Bronchial epithelial cell (primary cell): ENCODE data around the gene TMEM266. TPM values are rescaled to one million over a fixed set of nuclear protein-coding genes. Genes with fewer than 3 reads are reported as not detected.

Source experiments
- DNase-seq: peaks from one replicate; pipeline ENCODE4 v3.0.0-alpha.2; 2010; ENCODE audit warnings: low read depth
- FAIRE-seq: peaks from 2 replicates; lab custom pipeline; 2011; peaks lifted over from hg19 to GRCh38; lab: Jason Lieb, UNC
- H3K27me3 ChIP-seq: 2 replicates; pipeline ENCODE4 v1.5.1; 2011; ENCODE audit warnings: low read length; ENCODE audit not compliant: control insufficient read depth, insufficient read depth
- H3K36me3 ChIP-seq: 2 replicates; pipeline ENCODE4 v1.5.1; 2011; ENCODE audit warnings: low read length; ENCODE audit not compliant: control insufficient read depth, insufficient read depth
- H3K4me3 ChIP-seq: 2 replicates; pipeline ENCODE4 v1.5.1; 2011; ENCODE audit warnings: mild to moderate bottlenecking, low read depth, low read length, control low read depth
- total RNA-seq: library from RNA; depleted of rRNA; stranded (reverse); fragments of >200 nt; gene quantifications from 2 replicates; pipeline ENCODE4 v1.2.1, GENCODE V29; 2014
- TF ChIP-seq, protein P1 (sequence below): IDR thresholded peaks from 2 replicates; pipeline ENCODE4 v1.5.1; 2011; ENCODE audit warnings: mild to moderate bottlenecking, moderate library complexity, low read length, control low read depth, inconsistent platforms; ENCODE audit not compliant: insufficient read depth, severe bottlenecking

Gene TMEM266
- total RNA-seq, 1 donor from 2014 or later, result under 0.01 TPM

DNA sequence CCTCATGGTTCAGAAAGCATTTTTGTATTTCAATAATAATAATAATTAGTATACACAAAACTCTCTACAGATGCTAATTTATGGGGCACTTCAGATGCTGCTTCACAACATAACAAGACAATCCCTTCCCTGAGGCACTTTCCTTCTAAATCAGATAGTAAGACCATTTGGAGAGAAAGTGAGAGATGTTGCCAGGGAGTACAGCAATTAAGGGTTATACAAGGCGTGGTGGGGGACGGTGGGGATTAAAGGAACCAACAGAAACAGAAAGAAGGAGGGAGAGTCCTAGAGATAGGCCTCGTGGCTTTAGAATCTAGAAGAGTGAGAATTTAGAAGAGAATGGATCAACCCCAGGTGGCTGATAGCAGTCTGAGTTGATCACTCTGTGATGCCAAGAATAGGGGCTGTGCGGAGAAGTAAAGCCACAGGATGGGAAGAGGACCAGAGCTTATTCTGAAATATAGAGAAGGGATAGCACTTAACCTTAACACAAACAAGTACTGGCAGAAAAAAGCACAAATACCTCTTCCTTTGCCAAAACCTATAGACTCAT, 174.6 kb downstream of the TMEM266 start:
- no peaks in the 10 kb centered on the region for H3K27me3 ChIP-seq
- DNase-seq (no peak), FAIRE-seq (no peak)
- no peak overlapping the region for H3K4me3 ChIP-seq
- TF ChIP-seq, protein P1, sequence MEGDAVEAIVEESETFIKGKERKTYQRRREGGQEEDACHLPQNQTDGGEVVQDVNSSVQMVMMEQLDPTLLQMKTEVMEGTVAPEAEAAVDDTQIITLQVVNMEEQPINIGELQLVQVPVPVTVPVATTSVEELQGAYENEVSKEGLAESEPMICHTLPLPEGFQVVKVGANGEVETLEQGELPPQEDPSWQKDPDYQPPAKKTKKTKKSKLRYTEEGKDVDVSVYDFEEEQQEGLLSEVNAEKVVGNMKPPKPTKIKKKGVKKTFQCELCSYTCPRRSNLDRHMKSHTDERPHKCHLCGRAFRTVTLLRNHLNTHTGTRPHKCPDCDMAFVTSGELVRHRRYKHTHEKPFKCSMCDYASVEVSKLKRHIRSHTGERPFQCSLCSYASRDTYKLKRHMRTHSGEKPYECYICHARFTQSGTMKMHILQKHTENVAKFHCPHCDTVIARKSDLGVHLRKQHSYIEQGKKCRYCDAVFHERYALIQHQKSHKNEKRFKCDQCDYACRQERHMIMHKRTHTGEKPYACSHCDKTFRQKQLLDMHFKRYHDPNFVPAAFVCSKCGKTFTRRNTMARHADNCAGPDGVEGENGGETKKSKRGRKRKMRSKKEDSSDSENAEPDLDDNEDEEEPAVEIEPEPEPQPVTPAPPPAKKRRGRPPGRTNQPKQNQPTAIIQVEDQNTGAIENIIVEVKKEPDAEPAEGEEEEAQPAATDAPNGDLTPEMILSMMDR, result no peak
- H3K36me3 ChIP-seq, result no peaks in the 10 kb centered on the region

DNA sequence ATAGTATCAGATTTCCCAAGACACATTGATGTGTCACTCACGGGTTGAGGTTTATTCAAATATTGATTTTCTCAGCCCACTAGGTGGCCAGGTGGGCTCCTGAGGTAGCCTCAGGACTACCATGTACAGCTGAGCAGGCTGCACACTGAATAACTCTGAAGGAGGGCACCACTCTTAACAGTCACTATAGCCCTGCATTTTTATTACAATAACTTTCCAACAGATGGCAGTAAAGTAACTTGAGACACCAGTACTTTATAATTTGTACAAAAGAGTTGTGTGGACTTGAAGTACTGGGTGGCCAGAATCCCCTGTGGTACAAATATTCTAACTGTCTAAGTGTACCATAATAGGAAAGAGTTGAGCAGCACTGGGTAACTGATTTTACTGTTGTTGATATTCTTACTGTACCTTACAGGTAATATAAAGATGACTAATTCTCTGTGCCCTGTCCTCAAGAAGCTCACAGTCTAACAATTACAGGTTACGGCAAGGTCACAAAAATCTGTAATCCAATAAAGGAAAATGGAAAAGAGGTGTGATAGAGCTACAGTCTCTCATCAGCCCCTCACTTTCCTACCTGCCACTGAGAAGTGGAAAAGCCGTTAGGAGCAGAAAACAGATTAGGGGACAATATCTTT, 175.5 kb downstream of the TMEM266 start:
- H3K4me3 ChIP-seq, result no peak overlapping the region
- H3K27me3 ChIP-seq, result no peaks in the 10 kb centered on the region
- TF ChIP-seq, protein P1, result peak; percentile 29
- DNase-seq, result peak; percentile 55
- no peaks in the 10 kb centered on the region for H3K36me3 ChIP-seq
- no peak for FAIRE-seq

DNA sequence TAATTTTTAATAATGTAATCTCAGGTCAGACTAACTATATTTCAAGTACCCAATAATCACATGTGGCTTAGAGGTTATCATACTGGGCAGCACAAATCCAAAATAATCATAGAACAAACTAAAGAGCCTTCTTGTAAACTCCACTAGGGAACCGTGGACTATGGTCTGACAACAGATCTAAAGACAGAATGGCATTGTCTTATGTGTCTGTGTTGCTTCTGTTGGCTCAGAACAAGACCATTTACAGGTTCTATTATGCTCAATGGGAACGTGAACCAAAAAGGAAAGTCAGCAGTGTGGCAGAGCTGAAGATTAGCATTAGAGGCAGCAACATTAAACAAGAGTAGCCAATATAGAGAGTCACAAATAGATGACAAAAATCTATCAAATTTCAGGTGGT, 176.6 kb downstream of the TMEM266 start:
- Histone ChIP-seq H3K36me3 (no peaks in the 10 kb centered on the region), H3K4me3 (no peak overlapping the region), H3K27me3 (no peaks in the 10 kb centered on the region)
- DNase-seq (no peak), FAIRE-seq (no peak)
- TF ChIP-seq, protein P1, result no peak

DNA sequence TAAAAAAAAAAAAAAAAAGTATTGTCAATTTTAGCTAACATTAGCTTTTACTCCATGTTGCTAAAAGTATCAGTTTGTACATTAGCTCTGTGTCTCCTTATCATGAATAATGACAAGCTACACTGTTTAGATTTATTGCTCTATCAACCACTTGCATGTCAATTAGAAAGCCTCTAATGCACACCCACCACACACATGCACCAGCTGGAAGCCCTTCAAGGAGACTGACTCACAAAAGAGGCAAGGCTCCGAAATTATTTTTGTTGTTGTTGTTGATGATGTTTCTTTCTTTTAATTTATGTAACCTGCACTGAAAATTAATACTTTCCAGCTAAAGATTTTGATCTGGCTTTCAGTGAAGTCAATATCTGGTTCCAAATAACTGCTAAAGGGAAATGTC, 180.0 kb downstream of the TMEM266 start:
- TF ChIP-seq, protein P1, result no peak
- DNase-seq (no peak), FAIRE-seq (no peak)
- no peaks in the 10 kb centered on the region for H3K36me3 ChIP-seq
- no peak overlapping the region for H3K4me3 ChIP-seq
- no peaks in the 10 kb centered on the region for H3K27me3 ChIP-seq

DNA sequence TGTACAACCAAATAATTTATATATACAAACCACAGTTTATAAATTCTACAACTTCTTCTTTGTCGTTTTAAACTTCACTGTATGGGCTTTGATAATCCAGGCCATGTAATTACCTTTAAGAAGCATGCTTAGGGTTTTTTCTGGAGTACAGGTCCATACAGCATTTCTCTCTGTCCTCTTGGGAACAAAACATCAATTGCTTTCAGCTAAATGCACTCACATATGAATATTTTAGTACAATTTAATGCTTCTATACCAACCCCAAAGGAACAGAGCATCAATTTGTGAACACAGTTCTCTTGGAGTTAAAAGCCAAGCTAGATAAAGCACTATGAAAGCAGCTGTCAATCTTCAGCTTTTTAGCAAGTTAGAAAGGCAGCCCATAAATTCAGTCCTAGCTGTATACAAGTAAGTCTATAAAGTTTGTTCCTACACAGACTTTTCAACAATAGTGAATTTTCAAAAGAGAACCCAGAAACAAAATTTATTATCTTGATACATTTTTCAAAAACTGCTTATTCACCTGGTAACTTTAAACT, 185.4 kb downstream of the TMEM266 start:
- TF ChIP-seq, protein P1, result no peak
- DNase-seq, result no peak
- H3K4me3 ChIP-seq, result no peak overlapping the region
- no peak for FAIRE-seq
- H3K36me3 ChIP-seq, result no peaks in the 10 kb centered on the region
- no peaks in the 10 kb centered on the region for H3K27me3 ChIP-seq

DNA sequence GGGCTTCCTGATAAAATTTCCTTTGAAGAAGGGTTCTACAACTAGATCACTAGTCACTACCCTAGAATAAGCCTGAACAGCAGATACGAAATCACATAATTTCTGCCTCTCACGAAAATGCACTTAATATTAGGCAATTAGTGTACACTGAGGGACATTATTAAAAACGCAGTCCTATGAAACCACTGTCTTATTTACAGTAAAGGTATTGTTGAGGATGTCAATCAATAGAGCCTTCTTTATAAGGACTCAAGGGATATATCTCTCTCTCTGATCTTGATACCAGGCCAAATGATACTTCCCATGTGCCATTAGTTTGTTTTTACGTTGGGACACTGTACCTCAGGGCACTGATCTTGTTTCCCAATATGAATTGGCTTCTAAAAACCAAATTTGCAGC, 191.9 kb downstream of the TMEM266 start:
- FAIRE-seq, result no peak
- no peaks in the 10 kb centered on the region for H3K36me3 ChIP-seq
- TF ChIP-seq, protein P1, result no peak

More for the DNA sequence above, 191.9 kb downstream of the TMEM266 start:
- no peak for DNase-seq
- Histone ChIP-seq H3K4me3 (no peak overlapping the region), H3K27me3 (no peaks in the 10 kb centered on the region)
